CD4-positive, alpha-beta T cell (primary cell): ENCODE measurements around the gene NCAM2. TPM values are rescaled to one million over a fixed set of nuclear protein-coding genes. Genes with fewer than 3 reads are reported as not detected.

Experiments
- ATAC-seq: fragments of 200-7000 bp; cut with Tn5 transposase; one replicate; pipeline ENCODE4 v1.10.0; 2022; ENCODE audit warnings: mild to moderate bottlenecking; ENCODE audit not compliant: poor library complexity
- CTCF ChIA-PET: fragments of 350-600 bp; sonication (Branson Sonifier 250); formaldehyde crosslinking; loops from one replicate; lab custom pipeline; 2021; ENCODE audit warnings: antibody characterized with exemption, inconsistent platforms; lab: Charles Lee
- POLR2A ChIA-PET: fragments of 350-600 bp; sonication (Branson Sonifier 250); formaldehyde crosslinking; loops from one replicate; lab custom pipeline; 2021; ENCODE audit warnings: antibody characterized with exemption, inconsistent platforms; lab: Charles Lee
- DNase-seq, 14 experiments: peaks; one replicate each; pipeline ENCODE4 v3.0.0-alpha.2; 2013 to 2020; ENCODE audit warnings: mixed read lengths in 2 of 14
- H3K27ac ChIP-seq, 2 donors: one replicate each; pipeline versions ENCODE4 v1.5.1 to v1.7.0; 2013; ENCODE audit warnings: low read length in 2 of 2, low read depth in 1 of 2, mild to moderate bottlenecking in 1 of 2
- H3K27me3 ChIP-seq, 2 experiments: 1 replicate in 1 of 2; 2 replicates in 1 of 2; pipeline versions ENCODE4 v1.6.1 to v1.7.0; 2013; ENCODE audit warnings: low read length in 2 of 2, control low read depth in 1 of 2, mild to moderate bottlenecking in 1 of 2, moderate library complexity in 1 of 2; ENCODE audit not compliant: insufficient read depth in 2 of 2, control insufficient read depth in 1 of 2
- H3K36me3 ChIP-seq: one replicate; pipeline ENCODE4 v1.6.1; 2013; ENCODE audit warnings: low read length, control low read depth; ENCODE audit not compliant: insufficient read depth
- H3K4me1 ChIP-seq: one replicate; pipeline ENCODE4 v1.6.1; 2013; ENCODE audit warnings: low read length, control low read depth; ENCODE audit not compliant: insufficient read depth
- H3K4me3 ChIP-seq: one replicate; pipeline ENCODE4 v1.5.1; 2013; ENCODE audit warnings: mild to moderate bottlenecking, low read length, moderate library complexity
- H3K9me3 ChIP-seq, 2 experiments: 1 replicate in 1 of 2; 2 replicates in 1 of 2; pipeline versions ENCODE4 v1.6.1 to v1.7.0; 2013; ENCODE audit warnings: low read length in 2 of 2, mild to moderate bottlenecking in 2 of 2, control low read depth in 1 of 2, moderate library complexity in 1 of 2; ENCODE audit not compliant: control insufficient read depth in 1 of 2, insufficient read depth in 1 of 2
- H3K27ac Mint-ChIP-seq: one replicate; pipeline ENCODE4 v1.8.0; 2020; ENCODE audit warnings: mixed read lengths
- H3K27me3 Mint-ChIP-seq: one replicate; pipeline ENCODE4 v1.8.0; 2021; ENCODE audit warnings: mixed read lengths
- H3K36me3 Mint-ChIP-seq: one replicate; pipeline ENCODE4 v1.8.0; 2021; ENCODE audit warnings: low read depth, mixed read lengths
- H3K4me1 Mint-ChIP-seq: one replicate; pipeline ENCODE4 v1.8.0; 2021; ENCODE audit warnings: low read depth, mixed read lengths
- H3K4me3 Mint-ChIP-seq: one replicate; pipeline ENCODE4 v1.8.0; 2020; ENCODE audit warnings: mild to moderate bottlenecking, mixed read lengths
- H3K9me3 Mint-ChIP-seq: one replicate; pipeline ENCODE4 v1.8.0; 2020; ENCODE audit warnings: mixed read lengths
- CTCF ChIP-seq: fragments of 200-600 bp; IDR thresholded peaks from one replicate; pipeline ENCODE4 v1.8.0; 2022; ENCODE audit warnings: antibody characterized with exemption, mild to moderate bottlenecking
- intact Hi-C, 2 experiments: fragments of 100-400 bp; cut with DNase I in 1 of 2; cut with micrococcal nuclease in 1 of 2; formaldehyde crosslinking; loops; one replicate each; pipeline versions ENCODE4 v1.15.1 to v1.9.0; 2023 to 2025; cut with DNase I, micrococcal nuclease
- total RNA-seq, 174 experiments: library from RNA in 2 of 174; stranded (reverse) in 2 of 174; gene quantifications; one replicate each; pipeline ENCODE4 v1.2.3 and lab custom pipeline; 2021 to 2026

NCAM2 gene
- total RNA-seq, 2 experiments from 2014 or later: not detected

GRCh38 chr21:21297211-21297610, 299.0 kb downstream of the NCAM2 start:
- Histone ChIP-seq H3K27me3 (no peaks in the 10 kb centered on the region), H3K4me3 (no peak overlapping the region), H3K36me3 (no peaks in the 10 kb centered on the region), H3K4me1 (no peaks in the 10 kb centered on the region), H3K9me3 (no peaks in the 10 kb centered on the region), H3K27ac (no peak overlapping the region)
- Mint-ChIP-seq H3K27me3 (no peaks in the 10 kb centered on the region), H3K27ac (no peak overlapping the region), H3K4me1 (no peaks in the 10 kb centered on the region), H3K9me3 (peaks cover 11% of the 10 kb centered on the region), H3K36me3 (no peaks in the 10 kb centered on the region), H3K4me3 (no peak overlapping the region)
- CTCF ChIA-PET: no interaction called here
- ATAC-seq (no peak), DNase-seq (no peak)
- POLR2A ChIA-PET: no interaction called here
- TF ChIP-seq CTCF: no peak
- intact Hi-C loops: no loop called here

- H3K27ac ChIP-seq: no peak overlapping the region
- H3K27ac Mint-ChIP-seq: no peak overlapping the region
- H3K4me1 ChIP-seq: no peaks in the 10 kb centered on the region
- CTCF ChIA-PET: no interaction called here
- intact Hi-C loops: no loop called here
- H3K4me1 Mint-ChIP-seq: no peaks in the 10 kb centered on the region
- no peaks in the 10 kb centered on the region for H3K36me3 ChIP-seq
- H3K9me3 ChIP-seq: no peaks in the 10 kb centered on the region
- ATAC-seq (no peak), DNase-seq (no peak)
- no peak overlapping the region for H3K4me3 Mint-ChIP-seq
- H3K9me3 Mint-ChIP-seq: peaks cover 4% of the 10 kb centered on the region
- TF ChIP-seq CTCF: no peak
- POLR2A ChIA-PET: no interaction called here
- no peaks in the 10 kb centered on the region for H3K27me3 Mint-ChIP-seq
- H3K4me3 ChIP-seq: no peak overlapping the region
- H3K36me3 Mint-ChIP-seq: no peaks in the 10 kb centered on the region
- no peaks in the 10 kb centered on the region for H3K27me3 ChIP-seq
Observed at GRCh38 chr21:21301013-21301412, 302.8 kb downstream of the NCAM2 start.

DNA sequence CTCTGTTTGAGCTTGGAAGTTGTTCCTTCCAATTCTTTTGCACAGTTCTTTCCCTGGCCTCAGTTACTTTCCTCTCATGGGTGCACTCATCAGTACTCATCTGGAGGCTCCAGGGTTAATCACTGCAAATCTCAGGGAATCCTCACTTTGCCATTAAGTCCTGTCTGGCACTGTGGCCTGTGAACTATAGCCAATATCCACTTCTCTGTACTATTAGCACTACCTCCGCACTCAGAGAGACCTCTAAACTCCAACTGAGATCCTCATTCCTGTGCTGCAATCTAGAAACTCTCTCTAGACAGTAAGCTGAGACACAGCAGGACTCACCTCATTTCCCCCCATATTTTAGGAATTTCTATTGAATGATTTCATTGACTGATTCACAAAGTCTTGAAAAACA, 311.3 kb downstream of the NCAM2 start:
- intact Hi-C loops: no loop called here
- Histone ChIP-seq H3K36me3 (no peaks in the 10 kb centered on the region), H3K4me3 (no peak overlapping the region), H3K4me1 (no peaks in the 10 kb centered on the region), H3K27ac (no peak overlapping the region), H3K9me3 (no peaks in the 10 kb centered on the region), H3K27me3 (no peaks in the 10 kb centered on the region)
- CTCF ChIA-PET: no interaction called here
- DNase-seq: no peak
- POLR2A ChIA-PET: no interaction called here
- Mint-ChIP-seq H3K4me1 (no peaks in the 10 kb centered on the region), H3K4me3 (no peak overlapping the region), H3K36me3 (no peaks in the 10 kb centered on the region), H3K9me3 (no peaks in the 10 kb centered on the region), H3K27me3 (no peaks in the 10 kb centered on the region), H3K27ac (no peak overlapping the region)
- ATAC-seq: no peak
- TF ChIP-seq CTCF: no peak
